GM18868 (cell line): Measurements from ENCODE around the gene WIPF3.
"Not testable (repeated sequence)": the region's sequence is repeated elsewhere in the genome, so short reads cannot be mapped to it uniquely, and the experiment has no call there.

Experiments used
- ATAC-seq: cut with Tn5 transposase; IDR thresholded peaks from one replicate; pipeline ENCODE4 v1.9.1; 2021; ENCODE audit warnings: mild to moderate bottlenecking, moderate library complexity; ENCODE audit not compliant: unreplicated experiment

WIPF3 gene

DNA sequence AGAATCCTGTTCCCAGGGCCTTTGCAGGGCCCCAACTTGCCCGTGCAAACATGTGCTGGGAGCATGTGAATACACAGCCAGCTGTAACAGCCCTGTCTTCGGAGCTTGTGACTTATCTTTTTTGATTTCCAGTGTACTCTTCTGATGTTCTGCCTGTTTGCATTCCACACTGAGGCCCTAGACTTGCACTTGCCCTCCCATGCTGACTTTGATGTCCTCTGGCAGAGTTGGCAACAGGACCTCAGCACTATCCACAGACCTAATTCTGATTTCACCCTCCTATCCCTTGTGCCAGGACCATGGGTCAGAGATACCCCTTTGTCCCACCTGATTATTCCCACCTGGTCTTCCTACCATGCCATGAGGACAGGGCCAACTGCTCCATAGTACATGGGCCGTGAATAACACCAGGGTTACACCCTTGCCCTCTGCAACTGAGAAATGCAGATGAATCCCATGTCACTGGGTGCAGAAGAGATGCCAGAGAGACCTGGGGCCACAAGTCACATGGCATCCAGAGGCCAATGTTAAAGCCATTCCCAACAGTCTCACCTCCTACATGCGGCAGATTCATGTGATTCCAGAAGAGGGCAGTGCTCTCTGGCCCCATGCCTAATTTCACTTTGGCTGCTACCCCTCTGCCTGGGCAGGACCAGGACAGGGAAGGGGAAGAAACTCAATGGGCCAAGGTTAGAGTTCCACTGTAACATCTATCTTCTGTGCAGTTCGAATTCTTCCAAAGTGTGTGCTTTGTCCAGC, 140.3 kb downstream of the WIPF3 start:
- ATAC-seq: no peak

DNA sequence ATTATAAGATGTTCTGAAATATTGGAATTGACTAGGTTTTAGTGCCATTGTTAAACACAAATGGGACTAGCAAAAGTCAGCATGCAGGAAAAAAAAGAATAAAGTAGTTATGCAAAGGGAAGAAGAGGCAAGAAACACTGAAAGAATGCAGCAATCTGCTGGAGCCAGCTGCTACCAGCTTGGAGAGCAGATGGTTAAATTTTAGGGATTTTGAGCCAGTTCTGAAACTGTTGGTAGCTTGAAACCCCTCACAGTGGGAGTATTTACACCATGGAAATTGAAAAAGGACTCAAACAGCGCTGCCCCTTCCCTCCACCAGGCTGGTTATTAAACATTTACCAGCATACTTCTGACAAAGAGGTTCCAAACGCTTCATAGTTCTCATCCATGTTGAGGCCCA, 142.3 kb downstream of the WIPF3 start:
- no peak for ATAC-seq

DNA sequence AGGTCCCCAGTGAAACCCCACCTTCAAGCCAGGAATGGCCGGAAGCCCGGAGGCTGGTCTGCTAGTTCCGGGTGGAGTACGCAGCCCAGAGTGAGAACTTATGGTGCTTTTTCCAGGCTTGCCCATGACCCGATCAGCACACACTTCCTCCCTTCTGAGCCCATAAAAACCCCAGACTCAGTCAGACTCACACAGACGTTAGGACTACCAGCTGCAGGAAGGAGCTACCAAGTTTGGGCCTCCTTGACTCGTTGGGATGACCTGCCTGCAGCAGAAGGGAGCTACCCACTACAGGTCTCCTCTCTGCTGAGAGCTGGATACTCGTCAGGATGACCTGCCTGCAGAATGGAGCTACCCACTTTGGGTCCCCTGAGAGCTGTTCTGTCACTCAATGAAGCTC, 144.2 kb downstream of the WIPF3 start:
- no peak for ATAC-seq

DNA sequence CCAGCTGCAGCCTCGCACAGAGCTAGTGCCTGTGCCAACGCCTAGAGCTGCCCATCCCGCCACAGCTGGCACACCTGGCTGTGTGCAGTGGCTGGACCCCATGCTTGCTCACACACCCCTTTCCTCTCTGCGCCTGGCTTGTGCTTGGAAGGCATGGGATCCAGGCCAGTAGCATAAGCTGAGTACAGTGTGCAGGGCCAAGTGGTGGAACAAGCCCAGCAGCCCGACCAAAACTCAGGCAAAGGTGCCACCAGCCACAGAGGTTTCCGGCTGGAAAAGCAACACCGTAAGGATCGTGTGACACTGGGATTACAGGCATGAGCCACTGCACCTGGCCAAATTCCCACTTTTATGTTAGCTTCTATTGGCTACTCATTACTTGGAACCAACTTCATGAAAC, 144.9 kb downstream of the WIPF3 start:
- ATAC-seq: no peak

DNA sequence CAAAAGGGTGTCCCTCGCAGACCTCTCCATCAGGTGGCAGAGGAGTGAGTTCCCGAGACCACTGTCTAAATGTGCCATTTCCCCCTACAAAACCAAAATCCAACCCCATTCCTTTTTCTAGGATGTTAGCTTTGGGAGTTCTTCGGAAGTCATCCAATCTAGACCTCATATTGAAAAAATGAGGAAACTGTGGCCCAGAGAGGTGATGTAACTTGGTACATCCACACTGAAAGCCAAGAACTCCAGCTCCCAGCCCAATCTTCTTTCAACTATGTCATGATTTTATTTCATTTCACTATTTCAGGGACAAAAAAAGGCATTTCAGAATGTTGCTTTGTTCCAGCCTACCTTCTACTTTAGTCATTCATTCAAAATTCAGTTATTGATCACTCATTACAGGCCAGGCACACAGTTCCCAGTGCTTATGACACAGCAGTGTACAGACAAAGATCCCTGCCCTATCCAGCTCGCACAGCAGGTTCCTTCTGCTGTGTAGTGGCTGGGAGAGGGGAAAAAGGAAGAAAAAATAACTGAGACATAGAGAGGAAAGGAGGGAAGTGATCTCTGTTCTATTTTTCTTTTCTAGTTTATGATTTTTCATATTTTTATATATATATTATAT, 147.5 kb downstream of the WIPF3 start:
- no peak for ATAC-seq

DNA sequence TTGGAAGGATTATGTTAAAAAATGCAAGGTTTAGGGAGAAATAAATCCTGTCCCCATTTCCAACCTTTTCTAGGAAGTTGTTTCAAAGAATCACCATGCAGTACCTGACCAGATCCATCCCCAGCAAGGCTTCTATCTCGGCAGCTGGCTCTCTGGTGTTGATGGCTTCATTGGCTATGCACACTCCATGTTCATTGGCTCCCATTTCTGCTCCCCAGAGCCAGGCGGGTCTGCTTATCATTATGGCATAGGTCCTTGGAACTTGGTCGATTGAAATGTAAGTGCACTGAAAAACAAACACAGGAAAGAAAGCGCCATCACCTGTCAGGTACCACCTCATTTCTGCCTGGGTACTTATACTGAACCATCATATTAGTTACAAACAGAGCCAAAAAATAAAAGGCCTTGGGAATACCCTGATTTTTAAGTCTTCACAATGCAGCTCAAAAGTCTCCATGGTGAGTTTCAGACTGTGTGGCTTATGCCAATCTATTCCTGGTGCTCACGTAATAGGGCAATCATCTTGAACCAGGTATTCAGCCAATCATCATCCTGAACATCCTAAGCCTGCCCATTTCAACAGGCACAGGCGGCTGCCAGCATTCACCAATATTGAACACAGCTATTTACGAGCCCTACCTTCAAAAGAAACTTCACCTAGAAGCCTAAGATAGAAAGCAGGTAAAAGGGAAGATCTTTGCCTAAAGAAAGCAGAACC, 148.9 kb downstream of the WIPF3 start:
- no peak for ATAC-seq

DNA sequence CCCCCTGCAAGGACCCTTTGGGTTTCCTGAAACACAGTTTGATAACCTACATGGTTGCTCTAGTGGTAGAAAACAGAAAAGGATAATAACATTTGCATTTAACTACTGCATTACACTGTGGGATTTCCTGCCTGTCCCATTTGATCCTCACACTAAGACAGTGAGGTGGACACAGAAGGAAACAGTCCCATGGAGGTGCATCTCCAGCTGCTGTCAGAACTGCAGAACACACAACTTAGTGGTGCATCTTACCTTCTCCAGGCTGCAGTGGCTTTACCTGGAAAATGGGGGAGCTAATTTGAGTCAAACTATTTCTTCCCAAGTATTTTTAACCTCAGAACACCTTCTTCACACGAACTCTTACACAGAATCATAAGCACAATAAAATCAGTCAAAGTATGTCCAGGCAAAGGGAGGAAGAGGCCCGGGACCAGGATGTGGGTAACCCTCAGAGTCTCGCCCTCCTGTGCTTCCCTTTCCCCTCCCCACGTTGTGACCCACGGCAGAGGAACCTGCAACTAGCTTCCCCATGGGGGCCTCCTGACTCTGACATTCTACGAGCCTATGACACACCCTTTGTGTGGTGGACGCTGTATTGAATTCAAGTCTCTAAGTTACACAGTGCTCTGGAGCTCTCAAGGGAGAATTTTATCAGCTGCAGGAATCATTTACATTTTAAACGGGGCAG, 149.6 kb downstream of the WIPF3 start:
- ATAC-seq: peak; percentile 72

DNA sequence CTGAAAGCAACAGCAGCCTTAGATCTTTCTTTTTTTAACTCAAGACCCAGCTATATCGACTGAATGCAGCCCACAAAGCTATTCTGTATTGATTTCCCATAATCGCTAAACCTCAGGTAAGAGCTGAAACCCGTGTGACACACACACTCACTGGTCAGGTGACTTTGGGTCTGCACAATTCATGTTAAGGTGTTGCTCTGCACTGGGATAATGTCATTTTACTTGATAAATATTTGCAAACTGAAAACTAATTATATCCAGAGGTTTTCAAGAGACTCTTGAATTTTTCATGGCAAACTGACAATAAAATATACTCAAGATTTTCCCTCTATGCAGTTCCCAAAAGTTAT, 150.2 kb downstream of the WIPF3 start:
- no peak for ATAC-seq

DNA sequence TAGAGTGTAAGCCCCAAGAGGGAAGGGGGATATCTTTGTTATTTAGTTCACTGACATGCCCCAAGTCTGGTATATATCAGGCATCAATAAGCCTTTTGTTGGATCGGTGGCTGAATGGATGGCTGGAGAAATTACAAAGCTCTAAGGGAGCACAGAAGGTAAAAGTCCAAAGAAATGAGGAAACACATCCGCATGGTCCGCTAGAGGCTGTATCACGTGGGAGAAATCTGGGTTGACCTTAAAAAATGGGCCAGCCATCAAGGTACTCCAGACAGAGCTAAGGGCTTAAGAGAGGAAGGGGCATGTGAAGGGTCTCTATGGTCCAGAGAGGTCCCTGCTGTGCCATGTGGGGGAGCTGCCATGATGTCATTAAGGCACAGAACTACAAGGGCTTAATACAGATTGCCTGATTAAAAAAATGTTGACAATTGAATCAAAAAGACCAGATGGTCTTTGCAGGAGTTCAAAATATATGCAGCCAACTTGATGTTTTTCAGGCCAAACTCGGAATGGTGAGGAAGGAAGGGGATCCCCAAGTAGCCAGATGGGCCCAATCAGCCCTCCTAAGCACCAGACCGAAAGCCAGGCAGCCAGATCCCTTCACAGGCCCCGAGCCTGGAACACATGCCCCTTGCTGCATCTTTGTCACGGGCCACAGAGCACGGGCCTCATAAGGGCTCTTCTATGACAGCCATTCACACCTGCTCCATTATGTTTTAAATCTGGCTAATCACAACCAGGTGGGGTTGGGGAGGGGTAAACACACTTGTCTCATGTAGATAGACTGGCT, 151.4 kb downstream of the WIPF3 start:
- no peak for ATAC-seq

DNA sequence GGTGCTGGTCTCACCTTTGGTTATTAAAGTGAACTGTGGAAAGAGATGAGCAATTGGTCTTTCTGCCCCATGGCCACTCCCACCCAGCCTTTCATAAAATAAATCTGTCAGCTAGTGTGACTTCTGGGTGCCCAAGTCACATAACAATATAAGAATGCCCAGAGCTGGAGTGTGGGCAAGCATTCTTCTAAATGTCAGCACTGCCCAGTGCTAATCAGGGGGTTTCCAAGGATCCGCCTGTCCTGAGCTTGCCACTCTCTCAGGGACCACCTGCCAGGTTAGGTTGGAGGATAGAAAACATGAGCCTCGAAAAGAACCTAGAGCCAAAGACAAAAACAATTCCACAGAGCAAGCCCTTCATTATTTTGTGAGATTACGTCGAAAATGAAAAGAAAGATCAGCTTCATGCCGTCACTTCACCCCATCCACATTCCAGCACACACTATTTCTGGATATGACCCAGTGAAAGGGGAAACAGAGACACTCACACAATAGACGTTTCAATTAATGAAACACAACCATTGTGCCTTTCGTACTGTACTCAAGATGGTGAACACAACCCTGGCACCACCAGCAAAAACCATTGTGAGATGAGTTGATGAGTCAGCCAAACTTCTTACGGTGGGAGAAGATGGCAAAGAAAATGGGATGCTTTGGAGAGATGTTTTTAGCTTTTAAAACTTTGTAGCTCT, 152.5 kb downstream of the WIPF3 start:
- no peak for ATAC-seq

DNA sequence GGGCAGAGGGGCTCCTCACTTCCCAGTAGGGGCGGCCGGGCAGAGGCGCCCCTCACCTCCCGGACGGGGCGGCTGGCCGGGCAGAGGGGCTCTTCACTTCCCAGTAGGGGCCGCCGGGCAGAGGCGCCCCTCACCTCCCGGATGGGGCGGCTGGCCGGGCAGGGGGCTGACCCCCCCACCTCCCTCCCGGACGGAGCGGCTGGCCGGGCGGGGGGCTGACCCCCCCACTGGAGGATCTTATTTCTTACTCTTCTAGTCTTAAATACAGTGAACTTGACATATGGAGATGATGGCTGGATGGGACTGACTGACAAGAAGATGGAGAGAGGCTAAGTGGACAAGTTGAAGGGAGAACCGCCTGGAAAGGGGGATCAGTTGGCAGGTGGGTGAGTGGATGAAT, 155.3 kb downstream of the WIPF3 start:
- not testable (repeated sequence) for ATAC-seq

DNA sequence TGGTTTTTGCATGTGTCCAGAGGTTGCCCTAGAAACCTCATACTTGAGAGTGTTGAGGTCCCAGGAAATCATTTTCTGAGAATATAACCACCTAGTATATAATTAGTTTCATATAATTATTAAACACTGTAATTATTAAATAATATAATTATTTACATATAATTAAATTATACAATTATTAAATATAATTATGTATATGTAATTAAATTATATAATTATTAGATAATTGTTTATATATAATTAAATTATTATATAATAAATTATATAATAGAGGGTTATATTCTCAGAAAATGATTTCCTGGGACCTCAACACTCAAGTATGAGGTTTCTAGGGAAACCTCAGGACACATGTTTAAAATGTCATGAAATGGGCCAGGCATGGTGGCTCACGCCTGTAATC, 155.7 kb downstream of the WIPF3 start:
- no peak for ATAC-seq

DNA sequence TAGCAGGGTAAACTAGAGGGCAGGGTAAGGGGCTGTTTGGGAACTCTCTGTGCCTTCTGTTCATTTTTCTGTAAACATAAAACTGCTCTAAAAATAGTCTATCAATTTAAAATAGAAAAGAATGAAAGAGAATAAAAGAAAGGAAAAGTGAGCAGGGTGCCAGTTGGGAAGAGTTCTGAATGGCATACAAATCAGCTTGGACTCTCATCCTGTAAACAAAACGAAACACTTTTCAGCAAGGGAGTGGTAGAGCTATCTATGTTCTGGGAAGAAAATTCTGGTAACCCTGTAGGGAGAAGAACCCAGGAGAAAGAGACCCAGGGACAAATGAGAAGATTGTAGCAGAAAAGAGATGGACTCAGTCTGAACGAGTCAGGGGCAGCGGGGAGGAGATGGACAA, 158.7 kb downstream of the WIPF3 start:
- no peak for ATAC-seq
